Stomach (tissue), 4 donors: ENCODE measurements around the gene C1QC.

ENCODE experiments used
- EP300 ChIP-seq: sonication (generic); formaldehyde crosslinking; IDR thresholded peaks from one replicate; pipeline ENCODE4 v1.6.1; 2017; ENCODE audit warnings: antibody characterized with exemption
- POLR2A ChIP-seq, 4 donors: fragments of 450-650 bp; IDR thresholded peaks; one replicate each; pipeline ENCODE4 v1.6.1; 2016; ENCODE audit warnings: antibody characterized with exemption in 4 of 4, control low read depth in 2 of 4, mild to moderate bottlenecking in 1 of 4, moderate library complexity in 1 of 4
- POLR2AphosphoS5 ChIP-seq, 3 donors: sonication (generic); formaldehyde crosslinking; IDR thresholded peaks; one replicate each; pipeline ENCODE4 v1.6.1; 2016; ENCODE audit warnings: antibody characterized with exemption in 3 of 3
- TF ChIP-seq, protein P1 (sequence below), 7 experiments: fragments of 450-650 bp in 4 of 7; fragments of 200-600 bp in 3 of 7; sonication (generic) in 3 of 7; IDR thresholded peaks; one replicate each; pipeline ENCODE4 v1.5.1; 2016 to 2019; ENCODE audit warnings: antibody characterized with exemption in 7 of 7, control low read depth in 2 of 7, mild to moderate bottlenecking in 1 of 7

DNA sequence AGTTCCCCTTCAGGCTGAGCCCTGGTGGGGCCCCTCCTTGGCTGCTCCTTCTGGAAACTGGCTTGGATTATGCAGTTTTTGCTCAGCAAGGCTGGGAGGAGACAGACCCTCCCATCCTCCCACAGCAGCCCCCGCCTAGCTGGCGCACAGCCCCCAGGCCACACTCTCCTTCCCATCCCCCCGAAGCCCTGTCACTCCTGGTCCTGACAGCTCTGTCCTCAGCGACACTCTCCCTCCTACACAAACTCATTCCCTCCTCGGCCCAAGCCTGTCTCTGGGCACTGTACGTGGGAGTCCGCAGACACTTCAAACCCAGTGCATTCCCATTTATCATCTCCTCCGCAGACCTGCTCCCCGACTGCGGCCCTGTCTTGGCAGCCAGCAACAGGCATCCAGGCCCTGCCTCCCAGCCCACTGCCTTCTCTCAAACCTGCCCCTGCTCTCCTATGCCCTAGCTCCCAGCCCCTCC lies 42.2 kb downstream of the C1QC start:
- TF ChIP-seq, protein P1, sequence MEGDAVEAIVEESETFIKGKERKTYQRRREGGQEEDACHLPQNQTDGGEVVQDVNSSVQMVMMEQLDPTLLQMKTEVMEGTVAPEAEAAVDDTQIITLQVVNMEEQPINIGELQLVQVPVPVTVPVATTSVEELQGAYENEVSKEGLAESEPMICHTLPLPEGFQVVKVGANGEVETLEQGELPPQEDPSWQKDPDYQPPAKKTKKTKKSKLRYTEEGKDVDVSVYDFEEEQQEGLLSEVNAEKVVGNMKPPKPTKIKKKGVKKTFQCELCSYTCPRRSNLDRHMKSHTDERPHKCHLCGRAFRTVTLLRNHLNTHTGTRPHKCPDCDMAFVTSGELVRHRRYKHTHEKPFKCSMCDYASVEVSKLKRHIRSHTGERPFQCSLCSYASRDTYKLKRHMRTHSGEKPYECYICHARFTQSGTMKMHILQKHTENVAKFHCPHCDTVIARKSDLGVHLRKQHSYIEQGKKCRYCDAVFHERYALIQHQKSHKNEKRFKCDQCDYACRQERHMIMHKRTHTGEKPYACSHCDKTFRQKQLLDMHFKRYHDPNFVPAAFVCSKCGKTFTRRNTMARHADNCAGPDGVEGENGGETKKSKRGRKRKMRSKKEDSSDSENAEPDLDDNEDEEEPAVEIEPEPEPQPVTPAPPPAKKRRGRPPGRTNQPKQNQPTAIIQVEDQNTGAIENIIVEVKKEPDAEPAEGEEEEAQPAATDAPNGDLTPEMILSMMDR (IDR thresholded peaks at IDR 0.05), result no peak
- TF ChIP-seq EP300, result no peak
- TF ChIP-seq POLR2AphosphoS5 (IDR thresholded peaks at IDR 0.05), result no peak
- TF ChIP-seq POLR2A (IDR thresholded peaks at IDR 0.05), result no peak
